Esophagus (tissue), 2 donors: ENCODE data around the gene SACM1L. TPM values are rescaled to one million over a fixed set of nuclear protein-coding genes. Genes with fewer than 3 reads are reported as not detected.
A peak's percentile ranks its signal among the peaks of the same experiment; 100 is the strongest.

Source experiments
- H3K27ac ChIP-seq, 2 donors: one replicate each; pipeline ENCODE4 v1.5.1; 2013; ENCODE audit warnings: low read depth in 2 of 2, mild to moderate bottlenecking in 2 of 2, inconsistent platforms in 1 of 2, low read length in 1 of 2, moderate library complexity in 1 of 2
- H3K27me3 ChIP-seq, 2 donors: one replicate each; pipeline ENCODE4 v1.6.1; 2013; ENCODE audit warnings: low read length in 2 of 2, control low read depth in 1 of 2, mild to moderate bottlenecking in 1 of 2; ENCODE audit not compliant: insufficient read depth in 2 of 2, control insufficient read depth in 1 of 2
- H3K36me3 ChIP-seq, 2 donors: one replicate each; pipeline ENCODE4 v1.6.1; 2013; ENCODE audit warnings: low read length in 1 of 2; ENCODE audit not compliant: control insufficient read depth in 2 of 2, insufficient read depth in 2 of 2
- H3K4me1 ChIP-seq, 2 donors: one replicate each; pipeline ENCODE4 v1.6.1; 2013; ENCODE audit warnings: low read length in 1 of 2; ENCODE audit not compliant: control insufficient read depth in 2 of 2, insufficient read depth in 2 of 2
- H3K4me3 ChIP-seq, 2 donors: one replicate each; pipeline ENCODE4 v1.5.1; 2013; ENCODE audit warnings: low read length in 2 of 2, mild to moderate bottlenecking in 2 of 2, low read depth in 1 of 2, moderate library complexity in 1 of 2
- H3K9me3 ChIP-seq, 2 donors: one replicate each; pipeline ENCODE4 v1.6.1; 2013; ENCODE audit warnings: mild to moderate bottlenecking in 2 of 2, low read depth in 1 of 2, low read length in 1 of 2, moderate library complexity in 1 of 2; ENCODE audit not compliant: control insufficient read depth in 2 of 2, insufficient read depth in 1 of 2
- WGBS, 2 donors: extraction: QIAGEN DNeasy Blood & Tissue Kit; methylation state at CpG; one replicate each; pipeline ENCODE4 v1.1.7; 2013; 5-methylcytosine and 5-hydroxymethylcytosine counted together
- polyA plus RNA-seq, 2 donors: library from polyadenylated mRNA; stranded (reverse); fragments of 200-250 nt; gene quantifications; one replicate each; pipeline ENCODE4 v1.2.3, GENCODE V29; 2013
- donor health status: healthy with polysubstance abuse.
- donor health status: Bipolar disorder and iron deficiency.

Gene SACM1L
- polyA plus RNA-seq, 2 donors: 14.1 to 16.9 TPM

- WGBS, 2 donors: 66 to 67% methylated on average over 3 of the region's 3 CpGs
- peak overlapping the region in 1 of 2 donors; percentile 7 for H3K27ac ChIP-seq
- no peak overlapping the region for H3K4me3 ChIP-seq
- no peaks in the 10 kb centered on the region for H3K36me3 ChIP-seq
- peaks cover 0 to 2% of the 10 kb centered on the region in 2 donors for H3K4me1 ChIP-seq
- no peaks in the 10 kb centered on the region for H3K27me3 ChIP-seq
- no peaks in the 10 kb centered on the region for H3K9me3 ChIP-seq
Observed at GRCh38 chr3:45653205-45653604, 36.0 kb upstream of the SACM1L start.

- H3K27ac ChIP-seq: no peak overlapping the region
Observed at GRCh38 chr3:45654397-45654944, 34.7 kb upstream of the SACM1L start.

GRCh38 chr3:45655906-45656305, 33.3 kb upstream of the SACM1L start:
- H3K27ac ChIP-seq: no peak overlapping the region
- peaks cover 0 to 2% of the 10 kb centered on the region in 2 donors for H3K4me1 ChIP-seq
- H3K27me3 ChIP-seq: no peaks in the 10 kb centered on the region
- no peaks in the 10 kb centered on the region for H3K36me3 ChIP-seq
- H3K9me3 ChIP-seq: no peaks in the 10 kb centered on the region
- no peak overlapping the region for H3K4me3 ChIP-seq
- WGBS, 2 donors: 53 to 61% methylated on average over 2 of the region's 2 CpGs

More at GRCh38 chr3:45654397-45654944, 34.7 kb upstream of the SACM1L start:
- peaks cover 0 to 2% of the 10 kb centered on the region in 2 donors for H3K4me1 ChIP-seq
- WGBS, 2 donors: 46 to 47% methylated on average over 6 of the region's 6 CpGs
- no peak overlapping the region for H3K4me3 ChIP-seq
- no peaks in the 10 kb centered on the region for H3K9me3 ChIP-seq
- H3K36me3 ChIP-seq: no peaks in the 10 kb centered on the region
- H3K27me3 ChIP-seq: no peaks in the 10 kb centered on the region

- H3K27me3 ChIP-seq: no peaks in the 10 kb centered on the region
- peaks cover 0 to 2% of the 10 kb centered on the region in 2 donors for H3K4me1 ChIP-seq
- WGBS, 2 donors: 40 to 44% methylated on average over 14 of the region's 14 CpGs
- H3K9me3 ChIP-seq: no peaks in the 10 kb centered on the region
- no peak overlapping the region for H3K27ac ChIP-seq
- H3K36me3 ChIP-seq: no peaks in the 10 kb centered on the region
- H3K4me3 ChIP-seq: no peak overlapping the region
Observed at GRCh38 chr3:45656575-45657363, 32.4 kb upstream of the SACM1L start.

GRCh38 chr3:45657853-45658252, 31.3 kb upstream of the SACM1L start:
- WGBS, 2 donors: 87 to 91% methylated on average over 4 of the region's 4 CpGs

GRCh38 chr3:45659661-45660566, 29.3 kb upstream of the SACM1L start:
- no peaks in the 10 kb centered on the region for H3K4me1 ChIP-seq
- WGBS, 2 donors: 67 to 71% methylated on average over 19 of the region's 19 CpGs
- H3K36me3 ChIP-seq: no peaks in the 10 kb centered on the region
- H3K4me3 ChIP-seq: no peak overlapping the region
- H3K27me3 ChIP-seq: no peaks in the 10 kb centered on the region
- no peaks in the 10 kb centered on the region for H3K9me3 ChIP-seq
- no peak overlapping the region for H3K27ac ChIP-seq

More at GRCh38 chr3:45657853-45658252, 31.3 kb upstream of the SACM1L start:
- no peaks in the 10 kb centered on the region for H3K27me3 ChIP-seq
- H3K4me1 ChIP-seq: peaks cover 0 to 2% of the 10 kb centered on the region in 2 donors
- no peaks in the 10 kb centered on the region for H3K36me3 ChIP-seq
- H3K4me3 ChIP-seq: no peak overlapping the region
- no peak overlapping the region for H3K27ac ChIP-seq
- no peaks in the 10 kb centered on the region for H3K9me3 ChIP-seq

- Histone ChIP-seq H3K9me3 (no peaks in the 10 kb centered on the region), H3K27me3 (no peaks in the 10 kb centered on the region), H3K4me3 (no peak overlapping the region), H3K27ac (no peak overlapping the region), H3K4me1 (peaks cover 0 to under 1% of the 10 kb centered on the region in 2 donors), H3K36me3 (no peaks in the 10 kb centered on the region)
- WGBS, 2 donors: 94% methylated on average over 11 of the region's 11 CpGs
Observed at GRCh38 chr3:45660567-45660901, 28.7 kb upstream of the SACM1L start.

GRCh38 chr3:45664578-45664977, 24.6 kb upstream of the SACM1L start:
- Histone ChIP-seq H3K4me1 (peaks cover 1 to 2% of the 10 kb centered on the region in 2 donors), H3K27ac (no peak overlapping the region), H3K9me3 (no peaks in the 10 kb centered on the region), H3K4me3 (peak overlapping the region; percentile 24 to 51), H3K27me3 (no peaks in the 10 kb centered on the region), H3K36me3 (no peaks in the 10 kb centered on the region)
- WGBS, 2 donors: 26 to 41% methylated on average over 10 of the region's 10 CpGs

GRCh38 chr3:45665101-45665572, 24.1 kb upstream of the SACM1L start:
- Histone ChIP-seq H3K27ac (no peak overlapping the region), H3K27me3 (no peaks in the 10 kb centered on the region), H3K4me1 (peaks cover 1 to 2% of the 10 kb centered on the region in 2 donors), H3K4me3 (no peak overlapping the region), H3K36me3 (peaks cover 0 to 2% of the 10 kb centered on the region in 2 donors), H3K9me3 (no peaks in the 10 kb centered on the region)
- WGBS, 2 donors: 43 to 44% methylated on average over 9 of the region's 9 CpGs
